ENCODE measurements around the gene KCNG2.
"Not testable (repeated sequence)": the region's sequence is repeated elsewhere in the genome, so short reads cannot be mapped to it uniquely, and the experiment has no call there.

The KCNG2 gene

GRCh38 chr18:79855147-79855933 lies 57.6 kb downstream of the KCNG2 start:
- DNase-seq: no peak

- no peak for DNase-seq
Measured at GRCh38 chr18:79856119-79857007, 58.6 kb downstream of the KCNG2 start.

GRCh38 chr18:79857082-79857671 lies 59.4 kb downstream of the KCNG2 start:
- no peak for DNase-seq

- no peak for DNase-seq
Measured at GRCh38 chr18:79859314-79859713, 61.6 kb downstream of the KCNG2 start.

GRCh38 chr18:79861687-79862086 lies 63.9 kb downstream of the KCNG2 start:
- DNase-seq: no peak

- no peak for DNase-seq
Measured at GRCh38 chr18:79862562-79862961, 64.8 kb downstream of the KCNG2 start.

- no peak for DNase-seq
Measured at GRCh38 chr18:79863161-79864005, 65.6 kb downstream of the KCNG2 start.

GRCh38 chr18:79864006-79864725 lies 66.4 kb downstream of the KCNG2 start:
- no peak for DNase-seq

GRCh38 chr18:79864955-79865354 lies 67.2 kb downstream of the KCNG2 start:
- DNase-seq: not testable (repeated sequence)

- DNase-seq: not testable (repeated sequence)
Measured at GRCh38 chr18:79865951-79866350, 68.2 kb downstream of the KCNG2 start.

GRCh38 chr18:79866889-79867574 lies 69.3 kb downstream of the KCNG2 start:
- DNase-seq: no peak

- no peak for DNase-seq
Measured at GRCh38 chr18:79867666-79868065, 69.9 kb downstream of the KCNG2 start.

- DNase-seq: no peak
Measured at GRCh38 chr18:79868168-79868784, 70.5 kb downstream of the KCNG2 start.

- DNase-seq: no peak
Measured at GRCh38 chr18:79868811-79869541, 71.2 kb downstream of the KCNG2 start.

- no peak for DNase-seq
Measured at GRCh38 chr18:79869591-79870300, 72.0 kb downstream of the KCNG2 start.

GRCh38 chr18:79870301-79871025 lies 72.7 kb downstream of the KCNG2 start:
- no peak for DNase-seq

- DNase-seq: no peak
Measured at GRCh38 chr18:79871026-79871390, 73.3 kb downstream of the KCNG2 start.

- no peak for DNase-seq
Measured at GRCh38 chr18:79871481-79872091, 73.8 kb downstream of the KCNG2 start.
